K562 (cell line): ENCODE data around the gene TREM2. TPM values are rescaled to one million over a fixed set of nuclear protein-coding genes. Genes with fewer than 3 reads are reported as not detected.

Experiments
- ATAC-seq: fragments of 200-7000 bp; cut with Tn5 transposase; 3 replicates; pipeline ENCODE4 v1.9.1; 2020; ENCODE audit warnings: moderate library complexity
- BruUV-seq: library from RNA; stranded (reverse); fragments of 400-500 nt; replicated peaks from 2 replicates; lab custom pipeline; 2021; lab: Mats Ljungman, UMichigan
- CTCF ChIA-PET: fragments of 300-600 bp; formaldehyde crosslinking; extraction: SDS; loops from one replicate; lab custom pipeline; 2021; ENCODE audit warnings: low intra/inter-chr PET ratio; lab: Yijun Ruan, JAX
- POLR2A ChIA-PET: fragments of 300-600, 350-650 bp; sonication (Branson Sonifier 250); formaldehyde crosslinking; extraction: SDS; loops from one replicate; lab custom pipeline; 2021; ENCODE audit warnings: antibody characterized with exemption, inconsistent platforms; lab: Yijun Ruan, JAX
- DNase-seq, 4 experiments: peaks; one replicate each; pipeline versions ENCODE4 v3.0.0 to v3.0.0-alpha.2; 2011 to 2018; ENCODE audit warnings: low spot score in 3 of 4, mixed read lengths in 3 of 4; ENCODE audit errors: extremely low read depth in 1 of 4
- FAIRE-seq: peaks from 2 replicates; lab custom pipeline; 2011; peaks lifted over from hg19 to GRCh38; lab: Jason Lieb, UNC
- H2AFZ ChIP-seq: 2 replicates; pipeline ENCODE4 v1.6.0; 2011; ENCODE audit warnings: low read depth, low read length, control low read depth, inconsistent platforms
- H3K27ac ChIP-seq: fragments of 200-600 bp; 3 replicates; pipeline ENCODE4 v1.8.0; 2011; ENCODE audit warnings: low read depth, mild to moderate bottlenecking, control low read depth, inconsistent platforms, low read length, moderate library complexity, mixed read lengths; ENCODE audit errors: extremely low read depth
- H3K27me3 ChIP-seq, 2 experiments: fragments of 300-600 bp in 1 of 2; 2 replicates in 1 of 2; 3 replicates in 1 of 2; pipeline versions ENCODE4 v1.6.0 to v1.8.0; 2011; ENCODE audit warnings: inconsistent platforms in 2 of 2, low read length in 2 of 2, mild to moderate bottlenecking in 1 of 2, mixed read lengths in 1 of 2, moderate library complexity in 1 of 2; ENCODE audit not compliant: control insufficient read depth in 2 of 2, insufficient read depth in 2 of 2
- H3K36me3 ChIP-seq: fragments of 300-600 bp; 3 replicates; pipeline ENCODE4 v1.8.0; 2011; ENCODE audit warnings: mild to moderate bottlenecking, low read length, inconsistent platforms; ENCODE audit not compliant: control insufficient read depth, insufficient read depth
- H3K4me1 ChIP-seq, 2 experiments: fragments of 200-600 bp in 1 of 2; replicated peaks in 1 of 2; 2 replicates in 1 of 2; 3 replicates in 1 of 2; pipeline versions ENCODE4 v1.5.1 to v1.8.0; 2011; ENCODE audit warnings: inconsistent platforms in 2 of 2, low read length in 2 of 2, mild to moderate bottlenecking in 1 of 2, mixed read lengths in 1 of 2, moderate library complexity in 1 of 2; ENCODE audit not compliant: control insufficient read depth in 2 of 2, insufficient read depth in 2 of 2
- H3K4me2 ChIP-seq: 2 replicates; pipeline ENCODE4 v1.6.1; 2011; ENCODE audit warnings: low read length, control low read depth, inconsistent platforms, mixed read lengths; ENCODE audit not compliant: insufficient read depth
- H3K4me3 ChIP-seq: fragments of 200-600 bp; sonication (generic), shearing (Covaris generic); 2 replicates; pipeline ENCODE4 v1.5.1; 2016; ENCODE audit warnings: control low read depth, inconsistent platforms
- H3K79me2 ChIP-seq: fragments of 200-600 bp; 3 replicates; pipeline ENCODE4 v1.8.0; 2011; ENCODE audit warnings: low read length, inconsistent platforms; ENCODE audit not compliant: control insufficient read depth, insufficient read depth
- H3K9ac ChIP-seq, 2 experiments: 2 replicates each; pipeline versions ENCODE4 v1.6.0 to v1.6.1; 2011; ENCODE audit warnings: low read depth in 2 of 2, low read length in 2 of 2, control low read depth in 1 of 2, inconsistent platforms in 1 of 2, mild to moderate bottlenecking in 1 of 2, mixed read lengths in 1 of 2; ENCODE audit not compliant: insufficient read depth in 1 of 2
- H3K9me1 ChIP-seq: one replicate; pipeline ENCODE4 v1.6.0; 2011; ENCODE audit warnings: inconsistent platforms, mild to moderate bottlenecking, low read length, moderate library complexity; ENCODE audit not compliant: control insufficient read depth, insufficient read depth
- H3K9me3 ChIP-seq: replicated peaks from 2 replicates; pipeline ENCODE4 v1.5.1; 2011; ENCODE audit warnings: low read depth, low read length, inconsistent platforms; ENCODE audit not compliant: control insufficient read depth, insufficient read depth
- H4K20me1 ChIP-seq: replicated peaks from 2 replicates; pipeline ENCODE4 v1.6.1; 2011; ENCODE audit warnings: low read length, inconsistent platforms, mixed read lengths; ENCODE audit not compliant: control insufficient read depth, insufficient read depth
- ARID1B ChIP-seq: fragments of 450-650 bp; IDR thresholded peaks from 2 replicates; pipeline ENCODE4 v1.6.1; 2016; ENCODE audit warnings: antibody characterized with exemption, mild to moderate bottlenecking, inconsistent platforms
- ARID3A ChIP-seq: IDR thresholded peaks from 2 replicates; pipeline ENCODE4 v1.6.1; 2012; ENCODE audit warnings: low read depth, low read length, improper control_type of control experiment, borderline replicate concordance
- CBFA2T3 ChIP-seq: fragments of 450-650 bp; IDR thresholded peaks from 2 replicates; pipeline ENCODE4 v1.6.1; 2017
- CTBP1 ChIP-seq: fragments of 450-650 bp; IDR thresholded peaks from 2 replicates; pipeline ENCODE4 v1.6.1; 2016; ENCODE audit warnings: borderline replicate concordance
- DPF2 ChIP-seq: fragments of 450-650 bp; IDR thresholded peaks from 2 replicates; pipeline ENCODE4 v1.6.1; 2016
- GATAD2A ChIP-seq: fragments of 450-650 bp; IDR thresholded peaks from 2 replicates; pipeline ENCODE4 v1.6.1; 2017
- HDAC2 ChIP-seq: fragments of 450-650 bp; IDR thresholded peaks from 2 replicates; pipeline ENCODE4 v1.6.1; 2016; ENCODE audit warnings: mild to moderate bottlenecking
- KLF16 ChIP-seq: IDR thresholded peaks from 2 replicates; pipeline ENCODE4 v1.6.1; 2016; ENCODE audit warnings: antibody characterized with exemption
- NCOR1 ChIP-seq: fragments of 450-650 bp; IDR thresholded peaks from 2 replicates; pipeline ENCODE4 v1.6.1; 2016; ENCODE audit warnings: mild to moderate bottlenecking, moderate library complexity
- NFIC ChIP-seq: fragments of 450-650 bp; IDR thresholded peaks from 2 replicates; pipeline ENCODE4 v1.6.1; 2017; ENCODE audit warnings: mild to moderate bottlenecking, inconsistent platforms
- NR4A1 ChIP-seq, 2 experiments: fragments of 250-450 bp in 1 of 2; fragments of 450-650 bp in 1 of 2; sonication (Bioruptor Pico) in 1 of 2; IDR thresholded peaks; 2 replicates each; pipeline versions ENCODE4 v1.4.0 to v1.6.1; 2016 to 2020; ENCODE audit warnings: mild to moderate bottlenecking in 2 of 2, missing compliant biosample characterization in 1 of 2, missing genetic modification characterization in 1 of 2, moderate library complexity in 1 of 2
- POLR2AphosphoS2 ChIP-seq: IDR thresholded peaks from 2 replicates; pipeline ENCODE4 v1.6.1; 2012; ENCODE audit warnings: low read length, improper control_type of control experiment
- POLR2AphosphoS5 ChIP-seq: IDR thresholded peaks from 2 replicates; pipeline ENCODE4 v1.6.1; 2011; ENCODE audit warnings: mild to moderate bottlenecking, low read depth, low read length, moderate library complexity; ENCODE audit not compliant: control insufficient read depth, insufficient read depth
- RCOR1 ChIP-seq, 2 experiments: IDR thresholded peaks; 2 replicates each; pipeline ENCODE4 v1.6.1; 2012; ENCODE audit warnings: low read depth in 2 of 2, low read length in 2 of 2, borderline replicate concordance in 1 of 2, improper control_type of control experiment in 1 of 2
- SMARCC2 ChIP-seq: fragments of 450-650 bp; IDR thresholded peaks from 2 replicates; pipeline ENCODE4 v1.6.1; 2017; ENCODE audit warnings: antibody characterized with exemption, moderate library complexity, mild to moderate bottlenecking, low read depth
- SOX6 ChIP-seq: fragments of 450-650 bp; IDR thresholded peaks from 2 replicates; pipeline ENCODE4 v1.6.1; 2014; ENCODE audit warnings: mild to moderate bottlenecking
- STAT5A ChIP-seq: IDR thresholded peaks from 2 replicates; pipeline ENCODE4 v1.6.1; 2012; ENCODE audit warnings: low read length, inconsistent platforms, borderline replicate concordance
- TAL1 ChIP-seq: fragments of 450-650 bp; IDR thresholded peaks from 2 replicates; pipeline ENCODE4 v1.6.1; 2016; ENCODE audit warnings: mild to moderate bottlenecking
- TCF3 ChIP-seq: sonication (generic); formaldehyde crosslinking; IDR thresholded peaks from 2 replicates; pipeline ENCODE4 v1.4.0; 2020; ENCODE audit warnings: mild to moderate bottlenecking, missing genetic modification reagents
- TEAD4 ChIP-seq, 2 experiments: sonication (generic) in 1 of 2; formaldehyde crosslinking in 1 of 2; IDR thresholded peaks; 2 replicates each; pipeline versions ENCODE4 v1.6.1 to v1.8.0; 2012 to 2022; ENCODE audit warnings: borderline replicate concordance in 1 of 2, inconsistent platforms in 1 of 2, low read length in 1 of 2, mild to moderate bottlenecking in 1 of 2, missing genetic modification reagents in 1 of 2
- ZEB2 ChIP-seq: fragments of 450-650 bp; IDR thresholded peaks from 2 replicates; pipeline ENCODE4 v1.6.1; 2016
- ZNF639 ChIP-seq, 2 experiments: fragments of 200-800 bp in 1 of 2; sonication (Bioruptor generic) in 1 of 2; sonication (generic) in 1 of 2; formaldehyde crosslinking in 1 of 2; IDR thresholded peaks in 1 of 2; conservative IDR thresholded peaks in 1 of 2; 2 replicates each; pipeline versions ENCODE4 v1.5.0 to v1.6.1; 2016 to 2020; ENCODE audit warnings: missing compliant biosample characterization in 1 of 2, missing genetic modification characterization in 1 of 2, missing genetic modification reagents in 1 of 2
- WGBS: fragments of 100-300 bp; shearing (Covaris generic); methylation state at CpG from one replicate; pipeline ENCODE4 v1.1.6; 2016; ENCODE audit warnings: low coverage, mixed read lengths; ENCODE audit not compliant: insufficient coverage; ENCODE audit errors: missing lambda C conversion rate; 5-methylcytosine and 5-hydroxymethylcytosine counted together
- in situ Hi-C: fragments of 300-500 bp; cut with MboI; formaldehyde crosslinking; loops from 4 replicates; pipeline ENCODE4 v1.15.0; 2018; ENCODE audit warnings: inconsistent platforms, mixed read lengths
- intact Hi-C: fragments of 100-400 bp; cut with micrococcal nuclease; formaldehyde crosslinking; loops from 2 replicates; pipeline ENCODE4 v1.14.2; 2022
- polyA plus RNA-seq, 8 experiments: library from polyadenylated mRNA; depleted of rRNA in 4 of 8; stranded (reverse) in 5 of 8; unstranded in 3 of 8; fragments of >200 nt; fragmentation: Nextera tagmentation in 2 of 8; fragmentation: Illumina TruSeq in 1 of 8; extraction: Ambion mirVana in 2 of 8; extraction: Trizol in 1 of 8; gene quantifications; 2 replicates each; pipeline versions ENCODE4 v1.2.1 to v1.2.3, GENCODE V29; 2011 to 2014; ENCODE audit warnings: inconsistent platforms in 1 of 8, missing spikeins in 1 of 8
- total RNA-seq, 7 experiments: library from RNA; depleted of rRNA in 6 of 7; stranded (reverse); fragments of >200 nt in 6 of 7; fragmentation: Illumina TruSeq in 2 of 7; extraction: Trizol in 2 of 7; gene quantifications; 2 replicates each; pipeline versions ENCODE4 v1.2.1 to v1.2.3, GENCODE V29; 2011 to 2021; ENCODE audit warnings: low replicate concordance in 1 of 7

The TREM2 gene
- total and polyA plus RNA-seq, 9 of the 15 experiments (the other 6 are each of a cell fraction or from before 2014, with no cell fraction given): not detected

GRCh38 chr6:41171908-41172307 lies 9.0 kb upstream of the TREM2 start:
- H3K4me2 ChIP-seq: no peak overlapping the region
- 0% methylated on average over 3 of the region's 3 CpGs for WGBS
- no peaks in the 10 kb centered on the region for H3K4me1 ChIP-seq
- no peaks in the 10 kb centered on the region for H3K79me2 ChIP-seq
- H3K4me3 ChIP-seq: no peak overlapping the region
- ChIA-PET CTCF (interaction anchor here (0.6 kb wide), 1 partner anchor 163 kb away, joined by 3 read pairs; no protein-coding TSS in a partner anchor), POLR2A (no interaction called here)
- BruUV-seq: no TSS peak
- H2AFZ ChIP-seq: no peak overlapping the region
- H3K36me3 ChIP-seq: no peaks in the 10 kb centered on the region
- intact Hi-C loops (no loop called here), in situ Hi-C loops (no loop called here)
- FAIRE-seq (no peak), ATAC-seq (peak; percentile 61), DNase-seq (peak in 1 of 4 experiments; percentile 35)
- peaks cover 7% of the 10 kb centered on the region; the same call in 1 of the 2 replicates for H4K20me1 ChIP-seq
- no peak overlapping the region for H3K27ac ChIP-seq
- H3K27me3 ChIP-seq: peaks cover 2 to 20% of the 10 kb centered on the region in 2 experiments; a peak in 3 of 5 replicates
- no peak overlapping the region for H3K9ac ChIP-seq
- no peaks in the 10 kb centered on the region for H3K9me3 ChIP-seq
- no peaks in the 10 kb centered on the region for H3K9me1 ChIP-seq
- TF ChIP-seq NCOR1: peak; percentile 62; the same call in 1 of the 2 replicates
- peak; percentile 53; the same call in 1 of the 2 replicates for TF ChIP-seq KLF16
- no peak for TF ChIP-seq STAT5A
- peak; percentile 30; the same call in 1 of the 2 replicates for TF ChIP-seq POLR2AphosphoS5
- TF ChIP-seq DPF2: peak; percentile 33; the same call in 1 of the 2 replicates
- peak; percentile 74 for TF ChIP-seq ARID1B
- TF ChIP-seq SMARCC2: no peak
- TF ChIP-seq ARID3A: no peak
- TF ChIP-seq GATAD2A: no peak
- TF ChIP-seq NR4A1 (CRISPR knock-in tag; IDR thresholded peaks at IDR 0.05): no peak
- TF ChIP-seq NR4A1 (tag; IDR thresholded peaks at IDR 0.05): no peak
- peak; percentile 66 for TF ChIP-seq TCF3 (CRISPR knock-in tag)
- peak in 1 of 2 experiments; percentile 90; a peak in 2 of 4 replicates for TF ChIP-seq RCOR1 (IDR thresholded peaks at IDR 0.05; ENCODE audit: borderline replicate concordance in 1 of 2, low read depth in 2 of 2, low read length in 2 of 2)
- TF ChIP-seq SOX6: peak; percentile 70
- no peak for TF ChIP-seq POLR2AphosphoS2
- TF ChIP-seq HDAC2: 0 out of 2 replicates have a peak, but pooled peaks have one; percentile 35
- TF ChIP-seq CBFA2T3: peak; percentile 85
- peak; percentile 67 for TF ChIP-seq TEAD4 (IDR thresholded peaks at IDR 0.05; ENCODE audit: low read length)
- no peak for TF ChIP-seq TEAD4 (CRISPR knock-in tag; IDR thresholded peaks at IDR 0.05; ENCODE audit: borderline replicate concordance)
- TF ChIP-seq ZEB2: 0 out of 2 replicates have a peak, but pooled peaks have one; percentile 19
- TF ChIP-seq CTBP1: 0 out of 2 replicates have a peak, but pooled peaks have one; percentile 51
- TF ChIP-seq ZNF639 (CRISPR knock-in tag; conservative IDR thresholded peaks at IDR 0.05 in 1 of 2, IDR thresholded peaks at IDR 0.05 in 1 of 2): 0 out of 4 replicates have a peak, but pooled peaks of 1 of the 2 experiments have one; percentile 28
- peak; percentile 76 for TF ChIP-seq TAL1
- 0 out of 2 replicates have a peak, but pooled peaks have one; percentile 22 for TF ChIP-seq NFIC
